GM23338 (cell line): ENCODE results near the gene PCDHB12. TPM values are rescaled to one million over a fixed set of nuclear protein-coding genes. Genes with fewer than 3 reads are reported as not detected.
A peak's percentile ranks its signal among the peaks of the same experiment; 100 is the strongest.

Experiments
- ATAC-seq: fragments of 200-7000 bp; cut with Tn5 transposase; 3 replicates; pipeline ENCODE4 v1.9.1; 2020
- DNase-seq: peaks from one replicate; pipeline ENCODE4 v3.0.0-alpha.2; 2015; ENCODE audit warnings: low spot score
- H2AFZ ChIP-seq: fragments of 200-600 bp; sonication (generic); 2 replicates; pipeline ENCODE4 v1.8.0; 2016; ENCODE audit warnings: antibody characterized with exemption, mild to moderate bottlenecking, moderate library complexity
- H3F3A ChIP-seq: fragments of 200-600 bp; sonication (generic); replicated peaks from 2 replicates; pipeline ENCODE4 v1.8.0; 2017; ENCODE audit warnings: antibody characterized with exemption, mixed run types, low read depth
- H3K27ac ChIP-seq: fragments of 200-600 bp; sonication (generic); 2 replicates; pipeline ENCODE4 v1.6.1; 2016; ENCODE audit warnings: low read depth
- H3K27me3 ChIP-seq: fragments of 200-600 bp; sonication (generic); 2 replicates; pipeline ENCODE4 v1.8.0; 2016; ENCODE audit warnings: mild to moderate bottlenecking, mixed run types, moderate library complexity; ENCODE audit not compliant: insufficient read depth
- H3K36me3 ChIP-seq: fragments of 200-600 bp; sonication (generic); 2 replicates; pipeline ENCODE4 v1.8.0; 2016; ENCODE audit warnings: mild to moderate bottlenecking; ENCODE audit not compliant: insufficient read depth
- H3K4me1 ChIP-seq: fragments of 200-600 bp; sonication (generic); 2 replicates; pipeline ENCODE4 v1.8.0; 2016; ENCODE audit warnings: mild to moderate bottlenecking, moderate library complexity; ENCODE audit not compliant: insufficient read depth
- H3K4me2 ChIP-seq: fragments of 200-600 bp; sonication (generic); 2 replicates; pipeline ENCODE4 v1.7.1; 2017; ENCODE audit warnings: mixed run types
- H3K4me3 ChIP-seq: fragments of 200-600 bp; sonication (generic); 2 replicates; pipeline ENCODE4 v1.6.1; 2016; ENCODE audit warnings: mixed run types
- H3K79me2 ChIP-seq: fragments of 200-600 bp; sonication (generic); replicated peaks from 2 replicates; pipeline ENCODE4 v1.8.0; 2017; ENCODE audit warnings: mild to moderate bottlenecking; ENCODE audit not compliant: insufficient read depth
- H3K9me2 ChIP-seq: fragments of 200-600 bp; sonication (generic); 2 replicates; pipeline ENCODE4 v1.8.0; 2017; ENCODE audit not compliant: insufficient read depth
- H4K20me1 ChIP-seq: fragments of 200-600 bp; sonication (generic); replicated peaks from 2 replicates; pipeline ENCODE4 v1.8.0; 2017; ENCODE audit warnings: mild to moderate bottlenecking; ENCODE audit not compliant: insufficient read depth
- H3K27ac Mint-ChIP-seq: 2 replicates; pipeline ENCODE4 v1.8.0; 2020; ENCODE audit warnings: inconsistent platforms, mild to moderate bottlenecking, moderate library complexity, mixed read lengths
- H3K27me3 Mint-ChIP-seq: 3 replicates; pipeline ENCODE4 v1.8.0; 2022; ENCODE audit warnings: low read depth, mild to moderate bottlenecking, moderate library complexity, mixed read lengths, inconsistent platforms; ENCODE audit not compliant: insufficient read depth, poor library complexity
- H3K36me3 Mint-ChIP-seq: 3 replicates; pipeline ENCODE4 v1.8.0; 2021; ENCODE audit warnings: low read depth, mild to moderate bottlenecking, inconsistent platforms, moderate library complexity, mixed read lengths
- H3K4me1 Mint-ChIP-seq: 3 replicates; pipeline ENCODE4 v1.8.0; 2020; ENCODE audit warnings: mild to moderate bottlenecking, inconsistent platforms, mixed read lengths
- H3K4me3 Mint-ChIP-seq: 3 replicates; pipeline ENCODE4 v1.8.0; 2021; ENCODE audit warnings: moderate library complexity, mild to moderate bottlenecking, inconsistent platforms, mixed read lengths
- H3K9me3 Mint-ChIP-seq: 3 replicates; pipeline ENCODE4 v1.8.0; 2020; ENCODE audit warnings: moderate library complexity, mild to moderate bottlenecking, inconsistent platforms, mixed read lengths
- ETS1 ChIP-seq: IDR thresholded peaks from 2 replicates; pipeline ENCODE4 v1.6.1; 2016; ENCODE audit warnings: antibody characterized with exemption
- EZH2 ChIP-seq: fragments of 200-600 bp; sonication (generic); IDR thresholded peaks from one replicate; pipeline ENCODE4 v1.8.0; 2017; ENCODE audit warnings: antibody characterized with exemption, mild to moderate bottlenecking, low read depth; ENCODE audit not compliant: unreplicated experiment
- EZH2phosphoT487 ChIP-seq: fragments of 200-600 bp; sonication (generic); IDR thresholded peaks from one replicate; pipeline ENCODE4 v1.8.1; 2018; ENCODE audit warnings: antibody characterized with exemption; ENCODE audit not compliant: unreplicated experiment
- ZNF462 ChIP-seq: fragments of 250-450 bp; sonication (Bioruptor Pico); IDR thresholded peaks from 2 replicates; pipeline ENCODE4 v1.5.0; 2020; ENCODE audit warnings: mild to moderate bottlenecking, moderate library complexity
- polyA plus RNA-seq: library from polyadenylated mRNA; unstranded; fragments of >200 nt; fragmentation: Nextera tagmentation; extraction: Ambion mirVana; gene quantifications from 2 replicates; pipeline ENCODE4 v1.2.1, GENCODE V29; 2016
- total RNA-seq: library from RNA; depleted of rRNA; stranded (reverse); fragments of >200 nt; shearing (Covaris generic); gene quantifications from 2 replicates; pipeline ENCODE4 v1.2.3, GENCODE V29; 2014

PCDHB12 gene
- total and polyA plus RNA-seq, 2 experiments from 2014 or later, result 1.3 to 4.3 TPM

- no peak for TF ChIP-seq ZNF462 (CRISPR knock-in tag)
These were observed 50.4 kb downstream of the PCDHB12 start (continued) for GRCh38 chr5:141258948-141259347.

- Histone ChIP-seq H3K27me3 (no peaks in the 10 kb centered on the region), H2AFZ (no peak overlapping the region), H3K27ac (no peak overlapping the region), H3K4me1 (no peaks in the 10 kb centered on the region), H3K36me3 (peaks cover 39% of the 10 kb centered on the region), H3F3A (no peaks in the 10 kb centered on the region), H3K4me3 (no peak overlapping the region), H3K9me2 (no peaks in the 10 kb centered on the region), H3K4me2 (no peak overlapping the region), H3K79me2 (no peaks in the 10 kb centered on the region), H4K20me1 (no peaks in the 10 kb centered on the region)
- Mint-ChIP-seq H3K27me3 (no peaks in the 10 kb centered on the region), H3K36me3 (peaks cover 54% of the 10 kb centered on the region), H3K4me1 (no peaks in the 10 kb centered on the region), H3K4me3 (no peak overlapping the region), H3K27ac (no peak overlapping the region), H3K9me3 (peaks cover 94% of the 10 kb centered on the region)
- TF ChIP-seq ETS1, result no peak
- TF ChIP-seq EZH2phosphoT487, result no peak
- no peak for TF ChIP-seq EZH2
- ATAC-seq (no peak), DNase-seq (peak; percentile 47)
These were observed 52.1 kb downstream of the PCDHB12 start for GRCh38 chr5:141260458-141261237.
